Osteoblast (primary cell): ENCODE results near the gene TCERG1L. TPM values are rescaled to one million over a fixed set of nuclear protein-coding genes. Genes with fewer than 3 reads are reported as not detected.
A peak's percentile ranks its signal among the peaks of the same experiment; 100 is the strongest.

ENCODE experiments used
- DNase-seq: peaks from one replicate; pipeline ENCODE4 v3.0.0; 2011; ENCODE audit warnings: low spot score, mixed read lengths; ENCODE audit not compliant: insufficient read length; ENCODE audit errors: missing footprints
- H2AFZ ChIP-seq: 2 replicates; pipeline ENCODE4 v1.6.0; 2011; ENCODE audit warnings: mild to moderate bottlenecking, low read length
- H3K27ac ChIP-seq: 2 replicates; pipeline ENCODE4 v1.5.1; 2011; ENCODE audit warnings: mild to moderate bottlenecking, low read depth, low read length, moderate library complexity
- H3K27me3 ChIP-seq: 2 replicates; pipeline ENCODE4 v1.6.0; 2012; ENCODE audit warnings: mild to moderate bottlenecking, control low read depth, inconsistent platforms, low read length, moderate library complexity; ENCODE audit not compliant: insufficient read depth
- H3K36me3 ChIP-seq: 2 replicates; pipeline ENCODE4 v1.5.1; 2011; ENCODE audit warnings: mild to moderate bottlenecking, low read length, control low read depth, moderate library complexity; ENCODE audit not compliant: insufficient read depth
- H3K4me1 ChIP-seq: 2 replicates; pipeline ENCODE4 v1.5.1; 2011; ENCODE audit warnings: mild to moderate bottlenecking, low read length, control low read depth, moderate library complexity; ENCODE audit not compliant: insufficient read depth
- H3K4me2 ChIP-seq: 2 replicates; pipeline ENCODE4 v1.6.0; 2011; ENCODE audit warnings: mild to moderate bottlenecking, low read length; ENCODE audit not compliant: insufficient read depth
- H3K4me3 ChIP-seq: fragments of 200-600 bp; sonication (generic); 3 replicates; pipeline ENCODE4 v1.5.1; 2012; ENCODE audit warnings: mild to moderate bottlenecking, low read length, inconsistent platforms; ENCODE audit not compliant: insufficient read depth
- H3K79me2 ChIP-seq: 2 replicates; pipeline ENCODE4 v1.6.0; 2012; ENCODE audit warnings: mild to moderate bottlenecking, low read length, control low read depth, inconsistent platforms; ENCODE audit not compliant: insufficient read depth
- H3K9me3 ChIP-seq: 2 replicates; pipeline ENCODE4 v1.5.1; 2011; ENCODE audit warnings: low read depth, low read length, control low read depth
- H4K20me1 ChIP-seq: 2 replicates; pipeline ENCODE4 v1.6.0; 2012; ENCODE audit warnings: mild to moderate bottlenecking, low read length, control low read depth; ENCODE audit not compliant: insufficient read depth
- CTCF ChIP-seq: IDR thresholded peaks from 2 replicates; pipeline ENCODE4 v1.5.1; 2011; ENCODE audit warnings: mild to moderate bottlenecking, low read depth, low read length, moderate library complexity; ENCODE audit errors: extremely low read depth
- total RNA-seq: library from RNA; depleted of rRNA; stranded (reverse); fragments of >200 nt; gene quantifications from 2 replicates; pipeline ENCODE4 v1.2.3, GENCODE V29; 2012

Gene TCERG1L
- total RNA-seq, 1 donor = under 0.01 TPM

GRCh38 chr10:131109726-131110125, 201.8 kb downstream of the TCERG1L start:
- Histone ChIP-seq H3K4me3 (no peak overlapping the region), H3K27ac (no peak overlapping the region), H3K4me1 (no peaks in the 10 kb centered on the region), H3K9me3 (peaks cover 3% of the 10 kb centered on the region), H2AFZ (no peak overlapping the region), H4K20me1 (no peaks in the 10 kb centered on the region), H3K79me2 (no peaks in the 10 kb centered on the region), H3K36me3 (no peaks in the 10 kb centered on the region), H3K4me2 (no peak overlapping the region), H3K27me3 (no peaks in the 10 kb centered on the region)
- DNase-seq = peak; percentile 48
- no peak for TF ChIP-seq CTCF

GRCh38 chr10:131109291-131109690, 202.2 kb downstream of the TCERG1L start:
- peak; percentile 65 for DNase-seq
- Histone ChIP-seq H3K27ac (no peak overlapping the region), H3K79me2 (no peaks in the 10 kb centered on the region), H3K4me2 (no peak overlapping the region), H3K4me1 (no peaks in the 10 kb centered on the region), H3K9me3 (peaks cover 3% of the 10 kb centered on the region), H3K36me3 (no peaks in the 10 kb centered on the region), H3K27me3 (no peaks in the 10 kb centered on the region), H2AFZ (no peak overlapping the region), H3K4me3 (no peak overlapping the region), H4K20me1 (no peaks in the 10 kb centered on the region)
- no peak for TF ChIP-seq CTCF

- no peak overlapping the region for H3K4me2 ChIP-seq
- no peaks in the 10 kb centered on the region for H3K79me2 ChIP-seq
- H3K4me1 ChIP-seq = no peaks in the 10 kb centered on the region
- H3K4me3 ChIP-seq = no peak overlapping the region
- DNase-seq = no peak
- no peaks in the 10 kb centered on the region for H3K27me3 ChIP-seq
- TF ChIP-seq CTCF = no peak
- H3K27ac ChIP-seq = no peak overlapping the region
- no peak overlapping the region for H2AFZ ChIP-seq
- no peaks in the 10 kb centered on the region for H4K20me1 ChIP-seq
- peaks cover 3% of the 10 kb centered on the region for H3K9me3 ChIP-seq
- H3K36me3 ChIP-seq = no peaks in the 10 kb centered on the region
Measured at GRCh38 chr10:131107970-131108369, 203.6 kb downstream of the TCERG1L start.

GRCh38 chr10:131102676-131103075, 208.8 kb downstream of the TCERG1L start:
- DNase-seq = peak; percentile 29
- H3K4me1 ChIP-seq = no peaks in the 10 kb centered on the region
- no peaks in the 10 kb centered on the region for H4K20me1 ChIP-seq
- TF ChIP-seq CTCF = no peak
- H3K27me3 ChIP-seq = no peaks in the 10 kb centered on the region
- H3K4me2 ChIP-seq = no peak overlapping the region
- H3K9me3 ChIP-seq = no peaks in the 10 kb centered on the region
- no peak overlapping the region for H3K4me3 ChIP-seq
- no peaks in the 10 kb centered on the region for H3K36me3 ChIP-seq
- no peak overlapping the region for H3K27ac ChIP-seq
- no peaks in the 10 kb centered on the region for H3K79me2 ChIP-seq
- H2AFZ ChIP-seq = no peak overlapping the region
